Femur (tissue), 1 donor: Measurements from ENCODE around the gene ALG6.
"Not testable (repeated sequence)": the region's sequence is repeated elsewhere in the genome, so short reads cannot be mapped to it uniquely, and the experiment has no call there.

Source experiments
- DNase-seq: peaks from one replicate; pipeline ENCODE4 v3.0.0-alpha.2; 2017

The ALG6 gene

DNA sequence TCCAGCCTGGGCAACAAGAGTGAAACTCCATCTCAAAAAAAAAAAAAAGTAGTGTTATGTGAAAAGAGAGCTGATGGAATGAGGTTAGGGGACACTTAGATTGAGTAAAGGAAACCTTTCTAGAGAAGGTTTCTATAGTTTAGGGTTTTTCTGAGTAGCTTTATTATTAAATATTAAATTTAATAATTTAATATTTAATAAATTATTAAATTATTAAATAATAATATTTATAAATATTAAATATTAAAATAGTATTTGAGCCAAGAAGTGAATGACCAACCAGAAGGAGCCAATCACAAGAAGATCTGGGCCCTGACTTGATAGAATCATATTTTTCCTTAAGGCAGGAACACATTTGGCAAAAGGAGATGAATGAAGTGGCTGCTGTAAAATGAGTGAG, 50.7 kb downstream of the ALG6 start:
- no peak for DNase-seq

DNA sequence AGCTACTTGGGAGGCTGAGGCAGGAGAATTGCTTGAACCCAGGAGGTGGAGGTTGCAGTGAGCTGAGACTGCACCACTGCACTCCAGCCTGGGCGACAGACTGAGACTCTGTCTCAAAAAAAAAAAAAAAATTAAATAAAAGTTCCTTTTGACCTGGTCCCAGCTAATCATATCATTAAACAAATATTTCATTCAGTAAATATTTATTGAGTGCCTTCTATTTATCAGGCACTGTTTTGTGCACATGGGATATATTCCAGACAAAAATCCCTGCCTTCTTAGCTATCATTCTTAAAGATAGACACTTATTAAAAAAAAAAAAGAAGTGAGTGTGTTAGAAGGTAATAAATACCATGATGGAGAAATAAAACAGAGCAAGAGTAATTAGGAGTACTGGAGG, 53.3 kb downstream of the ALG6 start:
- not testable (repeated sequence) for DNase-seq

GRCh38 chr1:63423649-63424048, 56.2 kb downstream of the ALG6 start:
- no peak for DNase-seq

DNA sequence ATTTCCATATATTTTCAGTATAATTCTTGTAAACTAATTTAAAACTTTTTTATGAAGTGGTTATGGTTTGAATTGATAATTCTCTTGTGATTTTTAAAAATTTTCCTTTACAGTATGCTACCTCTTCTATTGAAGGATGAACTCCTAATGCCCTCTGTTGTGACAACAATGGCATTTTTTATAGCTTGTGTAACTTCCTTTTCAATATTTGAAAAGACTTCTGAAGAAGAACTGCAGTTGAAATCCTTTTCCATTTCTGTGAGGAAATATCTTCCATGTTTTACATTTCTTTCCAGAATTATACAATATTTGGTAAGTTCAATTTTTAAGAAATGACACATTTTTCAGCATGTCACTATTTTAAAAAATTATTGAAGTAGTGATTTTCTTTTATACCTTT, 61.4 kb downstream of the ALG6 start:
- DNase-seq: no peak

GRCh38 chr1:63429281-63429680, 61.9 kb downstream of the ALG6 start:
- no peak for DNase-seq

DNA sequence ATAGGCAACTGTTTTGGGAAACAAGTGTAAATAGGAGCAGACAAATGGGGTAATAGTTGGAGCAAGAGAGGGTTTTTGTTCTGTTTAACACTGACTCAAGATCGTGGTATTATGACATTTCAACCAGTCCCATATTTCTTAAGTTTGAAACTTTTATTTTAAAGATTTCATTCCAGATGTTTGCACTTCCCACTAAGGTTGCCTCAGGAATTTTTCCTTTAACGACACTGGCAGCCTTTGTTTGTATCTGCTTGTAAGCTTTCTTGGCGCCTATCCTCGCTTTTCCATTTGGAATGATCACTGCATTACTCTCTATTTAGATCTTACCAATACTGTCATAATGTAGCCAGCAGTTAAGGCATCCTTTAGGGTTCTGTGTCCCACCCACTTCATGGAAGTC, 67.7 kb downstream of the ALG6 start:
- DNase-seq: no peak

DNA sequence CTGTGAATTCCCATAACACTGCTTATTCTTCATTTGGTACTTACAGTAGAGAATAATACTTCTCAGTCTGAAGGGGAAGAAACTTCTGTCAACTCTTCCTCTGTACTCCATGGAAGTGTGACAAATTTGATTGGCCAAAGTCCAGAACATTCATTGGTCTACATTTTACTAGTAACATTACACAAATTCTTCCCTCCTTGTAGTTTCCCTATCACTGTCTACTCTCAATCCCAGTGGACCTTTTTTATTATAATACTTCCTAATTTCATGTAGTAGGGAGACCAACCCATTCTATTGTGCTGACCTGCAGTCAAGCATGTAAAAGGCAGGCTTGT, 74.7 kb downstream of the ALG6 start:
- DNase-seq: no peak

- no peak for DNase-seq
These were observed 81.4 kb downstream of the ALG6 start for GRCh38 chr1:63448731-63449246.

DNA sequence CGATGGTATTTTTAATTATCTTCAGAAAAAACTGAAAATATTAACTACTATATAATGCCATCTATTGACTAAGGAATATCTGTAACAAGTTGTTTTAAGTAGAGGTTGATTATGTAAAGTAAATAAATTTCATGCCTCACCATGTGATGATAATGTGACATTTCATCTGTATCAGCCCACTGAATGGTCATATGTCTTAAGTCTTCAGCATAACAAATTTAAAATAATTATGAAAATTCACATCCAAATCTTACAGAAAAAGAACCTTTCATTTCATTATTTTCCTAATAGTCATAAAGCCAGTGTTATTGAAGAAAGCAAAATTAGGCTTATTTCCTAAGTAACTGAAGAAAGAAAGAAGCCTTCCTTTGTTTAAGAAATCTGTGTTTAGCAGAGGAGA, 83.0 kb downstream of the ALG6 start:
- no peak for DNase-seq

DNA sequence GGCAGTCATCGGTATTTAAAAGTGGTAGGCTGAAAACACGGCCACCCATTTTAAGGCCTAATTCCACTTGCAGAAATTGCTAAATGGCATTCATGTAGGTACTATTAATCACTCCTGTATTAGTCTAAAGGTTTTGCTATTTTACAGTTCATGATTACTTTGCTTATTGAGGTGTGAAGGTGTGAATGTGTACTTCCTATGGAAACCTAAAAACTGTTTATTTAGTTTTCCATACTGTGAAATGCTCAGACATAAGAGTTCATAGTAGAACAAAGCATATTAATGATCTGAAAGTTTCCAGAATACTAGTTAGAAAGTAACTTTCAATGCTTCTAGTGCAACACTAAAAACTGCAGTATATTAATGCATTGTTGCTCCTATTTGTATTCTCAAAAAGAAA, 85.8 kb downstream of the ALG6 start:
- no peak for DNase-seq

DNA sequence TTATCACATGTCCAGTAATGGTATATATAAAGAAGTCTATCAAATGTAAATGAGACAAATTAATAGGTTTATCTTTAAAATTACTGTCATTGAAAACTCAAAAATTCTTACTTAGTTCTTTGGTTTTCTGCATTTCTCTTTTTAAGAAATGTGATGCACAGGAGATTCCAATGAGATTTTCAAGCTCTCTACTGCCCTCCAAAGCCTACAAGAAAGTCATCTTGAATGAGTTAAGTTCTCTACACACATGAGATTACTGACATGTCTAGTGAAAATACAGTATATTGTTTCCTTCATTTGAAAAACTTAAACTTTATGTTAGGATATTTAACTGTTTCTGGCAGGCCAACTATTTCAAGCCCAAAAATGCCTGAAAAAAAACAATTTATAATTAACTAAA, 86.8 kb downstream of the ALG6 start:
- DNase-seq: no peak

DNA sequence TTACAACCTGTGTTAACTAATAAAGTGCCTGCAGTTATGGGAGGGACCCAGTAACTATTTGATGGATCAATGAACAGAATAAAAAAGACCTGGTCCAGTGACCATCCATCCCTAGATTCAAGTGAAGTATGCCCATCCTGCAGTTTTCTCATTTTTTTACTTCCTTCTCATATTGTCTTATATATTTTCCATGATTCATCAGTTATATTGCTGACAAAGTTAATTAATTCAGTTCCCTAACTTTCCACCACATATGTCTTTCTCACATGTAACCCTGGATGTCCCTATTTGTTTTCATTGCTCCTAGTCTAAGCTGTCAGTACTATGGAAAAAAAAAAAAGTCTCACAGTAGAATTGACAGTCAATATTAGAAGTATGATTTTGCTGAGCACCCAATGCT, 91.3 kb downstream of the ALG6 start:
- DNase-seq: no peak

GRCh38 chr1:63461661-63462230, 94.3 kb downstream of the ALG6 start:
- DNase-seq: no peak

DNA sequence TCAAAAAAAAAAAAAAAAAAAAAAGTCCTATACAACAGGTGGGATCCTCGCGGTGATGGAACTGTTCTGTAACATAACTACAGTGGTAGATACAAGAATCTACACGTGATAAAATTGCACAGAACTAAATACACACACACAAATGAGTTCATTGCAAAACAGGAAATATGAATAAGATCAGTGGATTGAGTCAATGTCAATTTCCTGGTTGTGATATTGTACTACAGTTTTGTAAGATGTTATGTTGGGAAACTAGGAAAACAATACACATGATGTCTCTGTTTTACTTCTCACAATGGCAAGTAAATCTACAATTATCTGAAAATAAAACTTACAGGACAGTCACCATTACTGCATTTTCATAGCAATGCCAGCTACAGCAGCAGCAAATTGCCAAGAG, 95.8 kb downstream of the ALG6 start:
- no peak for DNase-seq

DNA sequence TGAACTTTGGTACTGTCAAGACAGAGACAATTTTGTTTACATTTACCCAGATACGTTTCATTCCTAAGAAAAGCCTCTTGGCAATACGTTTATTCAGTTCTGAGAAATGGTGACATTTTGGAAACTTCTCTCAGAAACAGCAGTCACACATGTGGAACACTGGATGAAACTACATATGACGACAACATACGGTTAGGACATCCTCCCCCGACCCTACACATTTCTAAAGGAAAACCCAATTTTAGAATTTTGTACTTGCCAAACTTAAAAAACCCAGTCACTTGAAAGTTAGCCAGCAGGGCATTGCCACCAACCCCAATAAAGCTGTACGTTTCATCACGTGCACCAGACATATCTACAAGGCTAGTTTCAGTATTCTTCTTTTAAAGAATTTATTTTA, 98.8 kb downstream of the ALG6 start:
- no peak for DNase-seq

GRCh38 chr1:63466759-63467158, 99.3 kb downstream of the ALG6 start:
- no peak for DNase-seq

GRCh38 chr1:63468683-63469082, 101.3 kb downstream of the ALG6 start:
- not testable (repeated sequence) for DNase-seq

DNA sequence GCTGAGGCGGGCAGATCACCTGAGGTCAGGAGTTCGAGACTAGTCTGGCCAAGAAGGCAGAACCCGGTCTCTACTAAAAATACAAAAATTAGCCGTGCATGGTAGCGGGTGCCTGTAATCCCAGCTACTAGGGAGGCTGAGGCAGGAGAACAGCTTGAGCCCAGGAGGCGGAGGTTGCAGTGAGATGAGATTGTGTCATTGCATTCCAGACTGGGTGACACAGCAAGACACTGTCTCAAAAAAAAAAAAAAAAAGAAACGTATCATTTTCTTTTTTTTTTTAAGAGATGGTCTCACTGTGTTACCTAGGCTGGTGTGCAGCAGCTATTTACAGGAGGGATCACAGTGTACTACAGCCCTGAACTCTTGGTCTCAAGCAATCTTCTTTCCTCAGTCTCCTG, 108.3 kb downstream of the ALG6 start:
- no peak for DNase-seq

- DNase-seq: no peak
These were observed 112.6 kb downstream of the ALG6 start for GRCh38 chr1:63480057-63480456.

- DNase-seq: no peak
These were observed 119.2 kb downstream of the ALG6 start for GRCh38 chr1:63486629-63487028.

GRCh38 chr1:63487336-63488065, 120.1 kb downstream of the ALG6 start:
- DNase-seq: no peak
